GM12878 (cell line): ENCODE measurements around the gene MCUB. TPM values are rescaled to one million over a fixed set of nuclear protein-coding genes. Genes with fewer than 3 reads are reported as not detected.

Experiments
- ATAC-seq: fragments of 200-7000 bp; cut with Tn5 transposase; 3 replicates; pipeline ENCODE4 v1.9.1; 2020; ENCODE audit warnings: mild to moderate bottlenecking, moderate library complexity
- BruUV-seq: library from RNA; stranded (reverse); fragments of 400-500 nt; replicated peaks from 2 replicates; lab custom pipeline; 2021; lab: Mats Ljungman, UMichigan
- CTCF ChIA-PET: fragments of 300-600 bp; sonication (Branson Sonifier 250); formaldehyde crosslinking; extraction: SDS; loops from one replicate; lab custom pipeline; 2021; ENCODE audit warnings: inconsistent platforms; lab: Yijun Ruan, JAX
- POLR2A ChIA-PET: fragments of 350-600 bp; formaldehyde crosslinking; extraction: SDS; loops from one replicate; lab custom pipeline; 2021; ENCODE audit warnings: inconsistent platforms; lab: Charles Lee
- RAD21 ChIA-PET: fragments of 300-600 bp; sonication (Branson Sonifier 250); formaldehyde crosslinking; loops from one replicate; lab custom pipeline; 2023; ENCODE audit warnings: antibody characterized with exemption; ENCODE audit not compliant: unreplicated experiment; lab: Charles Lee
- SMC1A ChIA-PET: fragments of 300-600 bp; sonication (Branson Sonifier 250); formaldehyde crosslinking; loops from one replicate; lab custom pipeline; 2023; ENCODE audit not compliant: unreplicated experiment, uncharacterized antibody; lab: Charles Lee
- DNase-seq: peaks from one replicate; pipeline ENCODE4 v3.0.0-alpha.2; 2011; ENCODE audit warnings: low read depth, low spot score
- FAIRE-seq: peaks from 3 replicates; lab custom pipeline; 2011; peaks lifted over from hg19 to GRCh38; lab: Jason Lieb, UNC
- H2AFZ ChIP-seq: 2 replicates; pipeline ENCODE4 v1.6.0; 2011; ENCODE audit warnings: low read depth, low read length, control low read depth; ENCODE audit not compliant: control insufficient read depth
- H3K27ac ChIP-seq: 2 replicates; pipeline ENCODE4 v1.5.1; 2011; ENCODE audit warnings: control low read depth; ENCODE audit not compliant: control insufficient read depth, insufficient read depth
- H3K27me3 ChIP-seq, 2 experiments: replicated peaks in 1 of 2; 2 replicates each; pipeline versions ENCODE4 v1.6.0 to v1.6.1; 2011; ENCODE audit warnings: low read length in 1 of 2; ENCODE audit not compliant: control insufficient read depth in 2 of 2, insufficient read depth in 2 of 2
- H3K36me3 ChIP-seq, 2 experiments: 2 replicates each; pipeline ENCODE4 v1.5.1; 2011; ENCODE audit warnings: low read length in 1 of 2; ENCODE audit not compliant: control insufficient read depth in 2 of 2, insufficient read depth in 2 of 2
- H3K4me1 ChIP-seq: 2 replicates; pipeline ENCODE4 v1.6.1; 2011; ENCODE audit warnings: mild to moderate bottlenecking, low read length, moderate library complexity, mixed read lengths; ENCODE audit not compliant: control insufficient read depth, insufficient read depth
- H3K4me2 ChIP-seq: 2 replicates; pipeline ENCODE4 v1.6.0; 2011; ENCODE audit warnings: control low read depth; ENCODE audit not compliant: control insufficient read depth, insufficient read depth
- H3K4me3 ChIP-seq: fragments of 200-600 bp; sonication (generic); 2 replicates; pipeline ENCODE4 v1.5.1; 2016
- H3K79me2 ChIP-seq: 2 replicates; pipeline ENCODE4 v1.6.0; 2011; ENCODE audit warnings: low read length; ENCODE audit not compliant: control insufficient read depth, insufficient read depth
- H3K9ac ChIP-seq: 2 replicates; pipeline ENCODE4 v1.8.0; 2011; ENCODE audit warnings: low read length, control low read depth, mixed read lengths; ENCODE audit not compliant: control insufficient read depth, insufficient read depth
- H3K9me3 ChIP-seq: replicated peaks from 3 replicates; pipeline ENCODE4 v1.5.1; 2011; ENCODE audit warnings: mild to moderate bottlenecking, low read length; ENCODE audit not compliant: control insufficient read depth, insufficient read depth
- H4K20me1 ChIP-seq: 2 replicates; pipeline ENCODE4 v1.6.0; 2011; ENCODE audit not compliant: control insufficient read depth, insufficient read depth
- EZH2 ChIP-seq: IDR thresholded peaks from 2 replicates; pipeline ENCODE4 v1.6.1; 2012; ENCODE audit warnings: low read depth, mild to moderate bottlenecking, control low read depth, inconsistent platforms, low read length, borderline replicate concordance; ENCODE audit not compliant: control insufficient read depth
- KLF5 ChIP-seq: fragments of 450-650 bp; IDR thresholded peaks from 2 replicates; pipeline ENCODE4 v1.6.1; 2014; ENCODE audit warnings: mild to moderate bottlenecking; ENCODE audit not compliant: partially characterized antibody
- ZBED1 ChIP-seq: IDR thresholded peaks from 2 replicates; pipeline ENCODE4 v1.6.1; 2016; ENCODE audit warnings: borderline replicate concordance
- WGBS: methylation state at CpG from one replicate; pipeline ENCODE4 v1.1.6; 2016; ENCODE audit warnings: low lambda C conversion rate; ENCODE audit not compliant: insufficient replicate concordance, insufficient coverage; ENCODE audit errors: missing lambda C conversion rate; 5-methylcytosine and 5-hydroxymethylcytosine counted together
- in situ Hi-C: fragments of 300-500 bp; cut with MboI; formaldehyde crosslinking; loops from 9 replicates; pipeline ENCODE4 v1.14.3; 2018; ENCODE audit warnings: mixed read lengths
- intact Hi-C: fragments of 100-400 bp; cut with micrococcal nuclease; formaldehyde crosslinking; loops from one replicate; pipeline ENCODE4 v1.14.2; 2022; ENCODE audit not compliant: unreplicated experiment
- polyA plus RNA-seq, 11 experiments: library from polyadenylated mRNA; depleted of rRNA in 4 of 11; unstranded in 6 of 11; stranded (reverse) in 5 of 11; fragments of >200 nt; fragmentation: Nextera tagmentation in 4 of 11; fragmentation: Illumina TruSeq in 1 of 11; extraction: Ambion mirVana in 4 of 11; extraction: Trizol in 1 of 11; gene quantifications; 1 replicate in 1 of 11; 2 replicates in 10 of 11; pipeline versions ENCODE4 v1.2.1 to v1.2.3, GENCODE V29; 2011 to 2016; ENCODE audit warnings: inconsistent platforms in 2 of 11, missing spikeins in 2 of 11, low read depth in 1 of 11
- total RNA-seq, 4 experiments: library from RNA; depleted of rRNA in 3 of 4; stranded (reverse); fragments of >200 nt in 3 of 4; fragmentation: Illumina TruSeq in 1 of 4; extraction: Trizol in 1 of 4; gene quantifications; 2 replicates each; pipeline versions ENCODE4 v1.2.1 to v1.2.3, GENCODE V29; 2013 to 2021
- TF ChIP-seq, protein P1 (sequence below): fragments of 150-350 bp; IDR thresholded peaks from 2 replicates; pipeline ENCODE4 v1.6.1; 2014; ENCODE audit warnings: mild to moderate bottlenecking, low read depth, low read length
- TF ChIP-seq, protein P2 (sequence below): fragments of 450-650 bp; IDR thresholded peaks from 2 replicates; pipeline ENCODE4 v1.6.1; 2017; ENCODE audit warnings: mild to moderate bottlenecking
- TF ChIP-seq, protein P3 (sequence below): fragments of 450-650 bp; IDR thresholded peaks from 2 replicates; pipeline ENCODE4 v1.6.1; 2018; ENCODE audit warnings: borderline replicate concordance, mild to moderate bottlenecking; ENCODE audit not compliant: partially characterized antibody

MCUB gene
- total and polyA plus RNA-seq, 10 of the 15 experiments (the other 5 are each of a cell fraction or from before 2014, with no cell fraction given), result 4.7 to 63.7 (median 39.4) TPM

GRCh38 chr4:109657854-109658418 is 97.9 kb downstream of the MCUB start:
- H3K4me2 ChIP-seq, result no peak overlapping the region
- TF ChIP-seq KLF5 (no peak), EZH2 (no peak), ZBED1 (no peak)
- TF ChIP-seq, protein P1, sequence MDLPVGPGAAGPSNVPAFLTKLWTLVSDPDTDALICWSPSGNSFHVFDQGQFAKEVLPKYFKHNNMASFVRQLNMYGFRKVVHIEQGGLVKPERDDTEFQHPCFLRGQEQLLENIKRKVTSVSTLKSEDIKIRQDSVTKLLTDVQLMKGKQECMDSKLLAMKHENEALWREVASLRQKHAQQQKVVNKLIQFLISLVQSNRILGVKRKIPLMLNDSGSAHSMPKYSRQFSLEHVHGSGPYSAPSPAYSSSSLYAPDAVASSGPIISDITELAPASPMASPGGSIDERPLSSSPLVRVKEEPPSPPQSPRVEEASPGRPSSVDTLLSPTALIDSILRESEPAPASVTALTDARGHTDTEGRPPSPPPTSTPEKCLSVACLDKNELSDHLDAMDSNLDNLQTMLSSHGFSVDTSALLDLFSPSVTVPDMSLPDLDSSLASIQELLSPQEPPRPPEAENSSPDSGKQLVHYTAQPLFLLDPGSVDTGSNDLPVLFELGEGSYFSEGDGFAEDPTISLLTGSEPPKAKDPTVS, result no peak
- TF ChIP-seq, protein P2, sequence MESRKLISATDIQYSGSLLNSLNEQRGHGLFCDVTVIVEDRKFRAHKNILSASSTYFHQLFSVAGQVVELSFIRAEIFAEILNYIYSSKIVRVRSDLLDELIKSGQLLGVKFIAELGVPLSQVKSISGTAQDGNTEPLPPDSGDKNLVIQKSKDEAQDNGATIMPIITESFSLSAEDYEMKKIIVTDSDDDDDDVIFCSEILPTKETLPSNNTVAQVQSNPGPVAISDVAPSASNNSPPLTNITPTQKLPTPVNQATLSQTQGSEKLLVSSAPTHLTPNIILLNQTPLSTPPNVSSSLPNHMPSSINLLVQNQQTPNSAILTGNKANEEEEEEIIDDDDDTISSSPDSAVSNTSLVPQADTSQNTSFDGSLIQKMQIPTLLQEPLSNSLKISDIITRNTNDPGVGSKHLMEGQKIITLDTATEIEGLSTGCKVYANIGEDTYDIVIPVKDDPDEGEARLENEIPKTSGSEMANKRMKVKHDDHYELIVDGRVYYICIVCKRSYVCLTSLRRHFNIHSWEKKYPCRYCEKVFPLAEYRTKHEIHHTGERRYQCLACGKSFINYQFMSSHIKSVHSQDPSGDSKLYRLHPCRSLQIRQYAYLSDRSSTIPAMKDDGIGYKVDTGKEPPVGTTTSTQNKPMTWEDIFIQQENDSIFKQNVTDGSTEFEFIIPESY, result no peak
- TF ChIP-seq, protein P3, sequence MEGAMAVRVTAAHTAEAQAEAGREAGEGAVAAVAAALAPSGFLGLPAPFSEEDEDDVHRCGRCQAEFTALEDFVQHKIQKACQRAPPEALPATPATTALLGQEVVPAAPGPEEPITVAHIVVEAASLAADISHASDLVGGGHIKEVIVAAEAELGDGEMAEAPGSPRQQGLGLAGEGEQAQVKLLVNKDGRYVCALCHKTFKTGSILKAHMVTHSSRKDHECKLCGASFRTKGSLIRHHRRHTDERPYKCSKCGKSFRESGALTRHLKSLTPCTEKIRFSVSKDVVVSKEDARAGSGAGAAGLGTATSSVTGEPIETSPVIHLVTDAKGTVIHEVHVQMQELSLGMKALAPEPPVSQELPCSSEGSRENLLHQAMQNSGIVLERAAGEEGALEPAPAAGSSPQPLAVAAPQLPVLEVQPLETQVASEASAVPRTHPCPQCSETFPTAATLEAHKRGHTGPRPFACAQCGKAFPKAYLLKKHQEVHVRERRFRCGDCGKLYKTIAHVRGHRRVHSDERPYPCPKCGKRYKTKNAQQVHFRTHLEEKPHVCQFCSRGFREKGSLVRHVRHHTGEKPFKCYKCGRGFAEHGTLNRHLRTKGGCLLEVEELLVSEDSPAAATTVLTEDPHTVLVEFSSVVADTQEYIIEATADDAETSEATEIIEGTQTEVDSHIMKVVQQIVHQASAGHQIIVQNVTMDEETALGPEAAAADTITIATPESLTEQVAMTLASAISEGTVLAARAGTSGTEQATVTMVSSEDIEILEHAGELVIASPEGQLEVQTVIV, result no peak
- TF ChIP-seq, all 136 proteins: peak for 0
- in situ Hi-C loops, result no loop called here
- FAIRE-seq (no peak), ATAC-seq (no peak), DNase-seq (no peak)
- SMC1A ChIA-PET, result interaction anchor here (0.6 to 0.8 kb wide), 2 partner anchors 106 to 478 kb away, joined by 3 read pairs; no protein-coding TSS in a partner anchor
- H2AFZ ChIP-seq, result no peak overlapping the region
- no peak overlapping the region for H3K4me3 ChIP-seq
- no peaks in the 10 kb centered on the region for H3K4me1 ChIP-seq
- POLR2A ChIA-PET, result no interaction called here
- CTCF ChIA-PET, result interaction anchor here (0.8 to 1.7 kb wide), 4 partner anchors 10 to 227 kb away, joined by 3 to 5 read pairs (median 4); partner anchors contain the start of gene SEC24B
- RAD21 ChIA-PET, result interaction anchor here (1.7 kb wide), 1 partner anchor 232 kb away, joined by 4 read pairs; no protein-coding TSS in a partner anchor
- no peaks in the 10 kb centered on the region for H4K20me1 ChIP-seq
- intact Hi-C loops, result no loop called here
- WGBS, result 98% methylated on average over 9 of the region's 9 CpGs
- no peaks in the 10 kb centered on the region for H3K27me3 ChIP-seq
- no peak overlapping the region for H3K27ac ChIP-seq
- no peaks in the 10 kb centered on the region for H3K79me2 ChIP-seq
- H3K9me3 ChIP-seq, result no peaks in the 10 kb centered on the region; the same call in 2 of the 3 replicates
- no TSS peak for BruUV-seq
- no peak overlapping the region for H3K9ac ChIP-seq
- no peaks in the 10 kb centered on the region; a peak in 1 of 4 replicates for H3K36me3 ChIP-seq
